LNCaP clone FGC (cell line): ENCODE data around the gene IQSEC3.

Experiments used
- DNase-seq: peaks from one replicate; pipeline ENCODE4 v3.0.0-alpha.2; 2011; ENCODE audit warnings: low read depth
- H3K4me3 ChIP-seq: 2 replicates; pipeline ENCODE4 v1.5.1; 2011; ENCODE audit warnings: mild to moderate bottlenecking, low read depth, low read length, control low read depth
- TF ChIP-seq, protein P1 (sequence below): IDR thresholded peaks from 2 replicates; pipeline ENCODE4 v1.5.1; 2012; ENCODE audit warnings: mild to moderate bottlenecking; ENCODE audit not compliant: control insufficient read depth, insufficient read depth; ENCODE audit errors: extremely low read depth

The IQSEC3 gene

DNA sequence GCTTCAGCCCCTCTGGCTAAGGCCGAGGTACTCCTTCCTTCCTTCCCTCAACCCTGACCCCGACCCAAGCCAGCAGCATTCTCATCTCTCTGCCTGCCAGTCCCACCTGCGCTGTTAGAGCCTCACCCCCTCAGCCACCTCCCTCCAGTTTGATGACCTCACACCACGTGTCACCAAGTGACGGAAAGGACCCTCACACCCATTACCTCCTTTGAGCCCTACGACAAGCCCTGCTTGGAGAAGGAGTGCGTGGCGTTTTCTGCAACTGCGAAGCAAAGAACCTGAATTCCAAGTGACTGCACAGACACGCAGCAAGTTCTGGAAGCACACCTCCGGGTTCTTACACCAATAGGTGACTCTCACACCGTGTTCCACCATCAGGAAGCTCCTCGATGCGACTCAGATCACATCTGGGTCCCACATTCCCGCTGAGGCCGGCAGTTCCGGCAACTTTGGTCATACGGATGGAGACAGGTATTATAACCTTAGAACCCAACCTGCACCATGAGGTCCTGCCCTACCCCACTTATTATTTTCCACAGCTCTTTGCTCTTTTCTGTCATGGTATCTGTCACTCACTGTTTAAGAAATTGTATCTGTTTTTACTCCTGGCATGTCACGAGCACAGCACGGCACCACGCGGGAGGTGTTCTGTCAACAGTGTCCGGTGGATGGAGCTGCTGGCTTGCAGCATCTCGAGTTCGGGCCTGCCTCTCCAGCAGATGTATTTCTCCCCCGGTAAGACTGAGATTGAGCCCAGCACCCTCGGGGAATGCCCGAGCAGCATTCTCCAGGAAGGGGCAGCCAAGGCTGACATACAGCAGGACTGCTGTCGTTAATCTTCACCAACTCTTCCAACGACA, 152.4 kb downstream of the IQSEC3 start:
- no peak for DNase-seq
- no peak overlapping the region for H3K4me3 ChIP-seq
- TF ChIP-seq, protein P1, sequence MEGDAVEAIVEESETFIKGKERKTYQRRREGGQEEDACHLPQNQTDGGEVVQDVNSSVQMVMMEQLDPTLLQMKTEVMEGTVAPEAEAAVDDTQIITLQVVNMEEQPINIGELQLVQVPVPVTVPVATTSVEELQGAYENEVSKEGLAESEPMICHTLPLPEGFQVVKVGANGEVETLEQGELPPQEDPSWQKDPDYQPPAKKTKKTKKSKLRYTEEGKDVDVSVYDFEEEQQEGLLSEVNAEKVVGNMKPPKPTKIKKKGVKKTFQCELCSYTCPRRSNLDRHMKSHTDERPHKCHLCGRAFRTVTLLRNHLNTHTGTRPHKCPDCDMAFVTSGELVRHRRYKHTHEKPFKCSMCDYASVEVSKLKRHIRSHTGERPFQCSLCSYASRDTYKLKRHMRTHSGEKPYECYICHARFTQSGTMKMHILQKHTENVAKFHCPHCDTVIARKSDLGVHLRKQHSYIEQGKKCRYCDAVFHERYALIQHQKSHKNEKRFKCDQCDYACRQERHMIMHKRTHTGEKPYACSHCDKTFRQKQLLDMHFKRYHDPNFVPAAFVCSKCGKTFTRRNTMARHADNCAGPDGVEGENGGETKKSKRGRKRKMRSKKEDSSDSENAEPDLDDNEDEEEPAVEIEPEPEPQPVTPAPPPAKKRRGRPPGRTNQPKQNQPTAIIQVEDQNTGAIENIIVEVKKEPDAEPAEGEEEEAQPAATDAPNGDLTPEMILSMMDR: no peak

GRCh38 chr12:219891-220352, 153.4 kb downstream of the IQSEC3 start:
- TF ChIP-seq, protein P1: peak; percentile 86
- no peak for DNase-seq
- H3K4me3 ChIP-seq: no peak overlapping the region

DNA sequence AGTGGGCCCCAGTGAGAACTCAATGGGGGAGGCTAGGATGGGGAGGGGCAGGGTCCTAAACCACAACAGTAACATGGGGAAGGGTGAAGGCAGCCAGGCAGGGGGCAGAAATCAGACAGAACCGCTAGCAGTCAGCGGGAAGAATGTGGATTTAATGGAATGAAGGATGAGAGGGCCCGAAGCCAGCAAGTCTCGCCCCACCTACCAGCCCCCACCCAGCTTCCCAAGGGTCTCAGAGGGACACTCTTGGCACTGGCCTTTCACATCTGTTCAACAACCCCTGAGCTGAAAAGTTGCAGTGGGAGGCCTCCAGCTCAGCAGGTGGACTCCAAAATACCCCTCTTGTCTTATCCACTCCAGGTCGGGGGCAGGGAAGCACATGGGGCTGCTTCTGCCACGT, 153.9 kb downstream of the IQSEC3 start:
- TF ChIP-seq, protein P1: no peak
- no peak overlapping the region for H3K4me3 ChIP-seq

GRCh38 chr12:220946-221550, 154.5 kb downstream of the IQSEC3 start:
- DNase-seq: no peak
- H3K4me3 ChIP-seq: no peak overlapping the region
- TF ChIP-seq, protein P1: no peak

More for the DNA sequence above, 153.9 kb downstream of the IQSEC3 start:
- no peak for DNase-seq

DNA sequence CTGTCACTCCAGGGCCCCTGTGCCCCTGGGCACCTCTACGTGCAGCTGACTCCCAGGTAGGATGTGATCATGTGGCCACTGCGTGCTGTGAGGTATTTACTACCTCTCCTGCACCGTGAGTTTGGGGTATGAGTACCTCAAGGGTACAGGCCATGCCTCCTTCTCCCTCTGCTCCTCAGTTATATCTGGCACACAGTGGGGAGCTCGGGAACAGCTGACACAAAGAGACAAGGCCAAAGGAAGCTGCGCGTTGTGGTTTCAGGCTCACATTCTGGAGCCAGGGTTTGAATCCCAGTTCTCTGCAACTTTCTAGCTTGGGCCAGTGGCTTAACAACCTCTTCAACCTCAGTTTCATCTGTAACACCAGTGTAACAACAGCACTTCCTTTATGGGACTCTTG, 155.2 kb downstream of the IQSEC3 start:
- TF ChIP-seq, protein P1: no peak
- no peak overlapping the region for H3K4me3 ChIP-seq
- no peak for DNase-seq

GRCh38 chr12:223841-224240, 157.3 kb downstream of the IQSEC3 start:
- no peak overlapping the region for H3K4me3 ChIP-seq
- DNase-seq: no peak
- TF ChIP-seq, protein P1: no peak
